ENCODE results near the gene SPTB.
"Not testable (repeated sequence)": the region's sequence is repeated elsewhere in the genome, so short reads cannot be mapped to it uniquely, and the experiment has no call there.

The SPTB gene

DNA sequence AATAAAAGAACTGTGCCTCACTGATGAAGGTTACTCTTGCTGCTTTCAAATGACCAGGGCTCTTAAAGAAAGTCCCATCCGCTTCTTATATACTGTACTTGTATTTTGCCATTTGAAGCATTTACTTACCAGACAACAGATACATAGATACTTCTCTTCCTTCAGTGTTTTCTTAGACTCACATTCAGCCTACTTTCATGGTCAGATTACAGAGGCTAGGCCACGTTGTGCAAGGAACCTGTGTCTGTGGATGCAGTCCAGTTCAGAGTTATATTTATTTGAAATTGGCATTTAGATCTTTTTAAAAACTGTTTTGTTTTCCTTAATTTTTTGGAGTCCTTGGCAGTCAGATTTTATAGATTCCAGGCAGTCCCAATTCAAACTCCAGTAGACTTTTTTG lies 40.8 kb upstream of the SPTB start:
- TF ChIP-seq, protein P1, sequence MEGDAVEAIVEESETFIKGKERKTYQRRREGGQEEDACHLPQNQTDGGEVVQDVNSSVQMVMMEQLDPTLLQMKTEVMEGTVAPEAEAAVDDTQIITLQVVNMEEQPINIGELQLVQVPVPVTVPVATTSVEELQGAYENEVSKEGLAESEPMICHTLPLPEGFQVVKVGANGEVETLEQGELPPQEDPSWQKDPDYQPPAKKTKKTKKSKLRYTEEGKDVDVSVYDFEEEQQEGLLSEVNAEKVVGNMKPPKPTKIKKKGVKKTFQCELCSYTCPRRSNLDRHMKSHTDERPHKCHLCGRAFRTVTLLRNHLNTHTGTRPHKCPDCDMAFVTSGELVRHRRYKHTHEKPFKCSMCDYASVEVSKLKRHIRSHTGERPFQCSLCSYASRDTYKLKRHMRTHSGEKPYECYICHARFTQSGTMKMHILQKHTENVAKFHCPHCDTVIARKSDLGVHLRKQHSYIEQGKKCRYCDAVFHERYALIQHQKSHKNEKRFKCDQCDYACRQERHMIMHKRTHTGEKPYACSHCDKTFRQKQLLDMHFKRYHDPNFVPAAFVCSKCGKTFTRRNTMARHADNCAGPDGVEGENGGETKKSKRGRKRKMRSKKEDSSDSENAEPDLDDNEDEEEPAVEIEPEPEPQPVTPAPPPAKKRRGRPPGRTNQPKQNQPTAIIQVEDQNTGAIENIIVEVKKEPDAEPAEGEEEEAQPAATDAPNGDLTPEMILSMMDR (IDR thresholded peaks at IDR 0.05; ENCODE audit: low read depth, low read length, missing control alignments): no peak
- no peak for DNase-seq (ENCODE audit: low read depth)
- no peak overlapping the region for H3K4me3 ChIP-seq (ENCODE audit: low read depth, low read length)

DNA sequence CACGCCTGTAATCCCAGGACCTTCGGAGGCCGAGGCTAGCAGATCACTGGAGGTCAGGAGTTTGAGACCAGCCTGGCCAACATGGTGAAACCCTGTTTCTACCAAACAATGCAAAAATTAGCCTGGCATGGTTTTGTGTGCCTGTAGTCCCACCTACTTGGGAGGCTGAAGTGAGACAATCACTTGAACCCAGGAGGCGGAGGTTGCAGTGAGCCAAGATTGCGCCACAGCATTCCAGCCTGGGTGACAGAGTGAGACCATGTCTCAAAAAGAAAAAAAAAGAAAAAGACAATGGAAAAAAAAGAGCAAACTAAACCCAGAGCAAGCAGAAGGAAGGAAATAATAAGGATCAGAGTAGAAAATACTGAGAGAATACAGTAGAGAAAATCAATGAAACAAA lies 39.9 kb upstream of the SPTB start:
- DNase-seq (ENCODE audit: low read depth): no peak
- H3K4me3 ChIP-seq (ENCODE audit: low read depth, low read length): no peak overlapping the region
- TF ChIP-seq, protein P1 (IDR thresholded peaks at IDR 0.05; ENCODE audit: low read depth, low read length, missing control alignments): no peak

DNA sequence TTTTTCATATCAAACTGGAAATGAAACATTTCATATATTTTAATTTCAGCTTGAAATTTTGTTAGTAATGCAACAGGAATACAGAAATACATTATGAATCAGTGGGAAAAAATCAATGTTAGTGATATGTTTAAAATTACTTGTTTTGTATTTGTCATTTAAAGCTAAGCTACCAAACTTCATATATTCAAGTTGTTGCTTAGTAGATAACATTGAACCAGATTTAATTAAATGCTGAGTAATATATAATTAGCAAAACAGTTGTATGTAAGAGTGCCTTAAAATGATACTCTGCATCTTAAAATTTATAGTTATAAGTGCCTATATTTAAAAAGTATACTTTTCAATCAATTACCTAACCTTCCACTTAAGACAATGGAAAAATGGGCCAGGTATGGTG lies 39.5 kb upstream of the SPTB start:
- H3K4me3 ChIP-seq (ENCODE audit: low read depth, low read length): no peak overlapping the region
- no peak for DNase-seq (ENCODE audit: low read depth)

DNA sequence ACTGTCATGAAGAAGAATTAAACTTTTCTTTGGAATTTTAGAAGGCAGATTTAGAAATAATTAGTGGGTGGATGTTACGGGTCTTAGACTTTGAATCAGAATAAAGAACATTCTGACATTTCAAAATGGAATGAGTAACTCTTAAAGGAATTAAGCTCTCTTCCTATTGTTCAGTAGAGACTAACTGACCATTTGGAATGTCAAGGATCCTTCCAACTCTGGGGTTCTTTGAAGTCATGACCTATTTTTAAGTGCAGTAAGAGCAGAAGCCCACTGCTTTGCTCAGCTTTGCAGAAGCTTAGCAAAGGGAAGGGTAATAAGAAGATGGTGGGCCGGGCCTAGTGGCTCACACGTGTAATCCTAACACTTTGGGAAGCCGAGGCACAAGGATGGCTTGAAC lies 38.5 kb upstream of the SPTB start:
- no peak overlapping the region for H3K4me3 ChIP-seq (ENCODE audit: low read depth, low read length)
- TF ChIP-seq, protein P1 (IDR thresholded peaks at IDR 0.05; ENCODE audit: low read depth, low read length, missing control alignments): no peak
- DNase-seq (ENCODE audit: low read depth): no peak

More for the DNA sequence above, 39.5 kb upstream of the SPTB start:
- TF ChIP-seq, protein P1 (IDR thresholded peaks at IDR 0.05; ENCODE audit: low read depth, low read length, missing control alignments): no peak

DNA sequence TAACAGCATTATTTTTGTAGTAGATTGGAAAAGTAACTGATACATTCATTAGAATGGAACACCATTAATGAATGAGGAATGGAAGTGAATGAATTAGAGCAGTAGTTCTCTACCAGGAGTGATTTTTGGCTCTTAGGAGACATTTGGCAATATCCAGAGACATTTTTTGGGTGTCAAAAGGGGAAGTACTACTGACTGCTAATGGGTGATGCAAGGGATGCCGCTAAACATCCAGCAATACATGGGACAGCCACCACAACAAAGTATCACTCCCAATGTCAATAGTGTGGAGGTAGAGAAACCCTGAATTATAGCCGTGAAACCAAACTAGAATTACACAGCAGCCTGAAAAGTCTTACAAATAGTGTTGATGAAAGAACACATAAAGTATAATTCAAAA lies 36.1 kb upstream of the SPTB start:
- TF ChIP-seq, protein P1 (IDR thresholded peaks at IDR 0.05; ENCODE audit: low read depth, low read length, missing control alignments): no peak
- no peak for DNase-seq (ENCODE audit: low read depth)
- H3K4me3 ChIP-seq (ENCODE audit: low read depth, low read length): no peak overlapping the region

DNA sequence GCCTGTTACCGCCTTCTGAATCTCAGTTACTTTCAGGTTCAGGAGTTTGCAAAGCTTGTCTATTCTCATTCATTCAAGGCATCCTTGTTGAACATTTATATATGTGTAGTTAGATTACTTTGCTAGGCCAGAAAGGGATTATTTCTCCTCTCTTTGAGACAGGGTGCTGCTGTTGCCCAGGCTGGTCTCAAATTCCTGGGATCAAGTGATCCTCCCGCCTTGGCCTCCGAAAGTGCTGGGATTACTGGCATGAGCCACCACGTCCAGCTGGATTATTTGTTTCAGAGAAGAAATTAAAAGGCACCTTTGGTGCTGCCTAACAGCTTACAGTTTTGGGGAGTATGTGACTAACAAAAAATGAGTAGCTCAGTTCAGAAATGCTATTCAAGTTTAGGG lies 35.3 kb upstream of the SPTB start:
- H3K4me3 ChIP-seq (ENCODE audit: low read depth, low read length): peak overlapping the region; percentile 94
- TF ChIP-seq, protein P1 (IDR thresholded peaks at IDR 0.05; ENCODE audit: low read depth, low read length, missing control alignments): no peak
- no peak for DNase-seq (ENCODE audit: low read depth)

DNA sequence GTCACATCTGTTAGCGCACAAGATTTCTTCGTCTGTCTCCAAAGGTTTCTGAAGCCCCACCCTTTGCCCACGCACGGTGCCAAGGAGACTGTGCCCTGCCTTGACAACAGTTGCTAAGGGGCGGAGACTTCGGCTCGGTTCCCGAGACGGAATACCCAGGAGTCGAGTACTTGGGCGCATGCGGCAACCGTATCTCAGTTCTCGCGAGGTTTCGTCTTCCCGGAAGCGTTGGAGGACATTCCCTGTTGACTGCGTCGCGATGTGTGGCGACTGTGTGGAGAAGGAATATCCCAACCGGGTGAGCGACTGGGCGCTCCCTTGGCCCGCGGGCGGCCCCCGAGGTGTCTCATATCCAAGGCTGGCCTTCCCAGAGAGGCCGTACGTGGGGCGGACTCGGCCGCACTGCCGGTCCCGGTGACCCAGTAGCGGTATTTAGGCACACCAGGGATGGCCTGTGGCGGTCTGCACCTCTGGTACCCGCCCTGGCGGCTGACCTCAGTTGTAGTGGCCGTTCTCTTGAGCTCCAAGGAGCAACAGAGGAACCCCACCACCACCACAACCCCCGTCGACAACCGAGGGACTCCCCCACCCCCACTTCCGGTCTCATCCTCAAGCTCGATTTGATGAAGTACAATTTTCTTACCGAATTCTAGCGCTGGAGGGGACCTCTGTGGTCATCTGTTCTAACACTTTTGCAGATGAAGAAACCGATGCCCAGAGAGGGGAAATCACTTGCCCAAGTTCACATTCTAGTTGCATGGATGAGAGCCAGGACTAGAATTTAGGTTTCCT lies 34.7 kb upstream of the SPTB start, which contains the start of gene CHURC1:
TSS of gene CHURC1 (plus strand) at position 219 of the 792 bp plus-strand sequence. CDS start at position 260, 41 bp downstream.
- TF ChIP-seq, protein P1 (IDR thresholded peaks at IDR 0.05; ENCODE audit: low read depth, low read length, missing control alignments): no peak
- H3K4me3 ChIP-seq (ENCODE audit: low read depth, low read length): peak within 1 kb of the TSS; percentile 94

DNA sequence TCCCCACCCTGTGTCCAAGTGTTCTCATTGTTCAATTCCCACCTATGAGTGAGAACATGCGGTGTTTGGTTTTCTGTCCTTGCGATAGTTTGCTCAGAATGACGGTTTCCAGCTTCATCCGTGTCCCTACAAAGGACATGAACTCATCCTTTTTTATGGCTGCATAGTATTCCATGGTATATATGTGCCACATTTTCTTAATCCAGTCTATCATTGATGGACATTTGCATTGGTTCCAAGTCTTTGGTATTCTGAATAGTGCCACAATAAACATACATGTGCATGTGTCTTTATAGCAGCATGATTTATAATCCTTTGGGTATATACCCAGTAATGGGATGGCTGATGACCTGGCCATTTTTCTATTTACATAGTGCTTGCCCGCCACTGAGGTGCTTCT lies 33.8 kb upstream of the SPTB start:
- not testable (repeated sequence) for DNase-seq (ENCODE audit: low read depth); H3K4me3 ChIP-seq (ENCODE audit: low read depth, low read length)

More for the DNA sequence above, 34.7 kb upstream of the SPTB start, which contains the start of gene CHURC1:
- DNase-seq (ENCODE audit: low read depth): peak; percentile 90
